Activated CD4-positive, alpha-beta T cell treated with anti-CD3 and anti-CD28 coated beads, Interleukin-2, amount 50 U/mL, for 48 hours (primary cell): Measurements from ENCODE around the gene DSCAML1.
"Not testable (repeated sequence)": the region's sequence is repeated elsewhere in the genome, so short reads cannot be mapped to it uniquely, and the experiment has no call there.

ENCODE experiments used
- DNase-seq, 2 experiments: peaks; one replicate each; pipeline ENCODE4 v3.0.0-alpha.2; 2020

DSCAML1 gene

GRCh38 chr11:117792241-117792640 is 4.8 kb downstream of the DSCAML1 start:
- no peak for DNase-seq

GRCh38 chr11:117790279-117790678 is 6.7 kb downstream of the DSCAML1 start:
- no peak for DNase-seq

DNA sequence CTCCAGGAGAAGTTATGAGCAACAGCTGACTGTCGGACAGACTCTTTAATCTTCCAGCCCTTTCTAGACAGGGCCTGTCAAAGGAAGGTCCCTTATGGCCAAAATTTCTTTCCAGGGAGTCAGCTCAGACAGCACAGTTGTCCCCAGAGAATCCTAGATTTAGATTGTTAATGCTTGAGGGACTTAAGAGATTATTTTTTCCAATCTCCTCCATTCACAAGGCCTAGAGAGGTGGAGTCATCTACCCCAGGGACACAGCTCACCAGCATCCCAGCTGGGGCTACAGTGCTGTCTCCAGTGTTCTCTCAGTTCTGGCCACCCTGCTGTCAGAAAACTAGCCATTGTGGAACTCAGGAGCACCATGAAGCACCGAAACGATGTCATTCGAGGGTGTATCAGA is 7.8 kb downstream of the DSCAML1 start:
- DNase-seq, result no peak

DNA sequence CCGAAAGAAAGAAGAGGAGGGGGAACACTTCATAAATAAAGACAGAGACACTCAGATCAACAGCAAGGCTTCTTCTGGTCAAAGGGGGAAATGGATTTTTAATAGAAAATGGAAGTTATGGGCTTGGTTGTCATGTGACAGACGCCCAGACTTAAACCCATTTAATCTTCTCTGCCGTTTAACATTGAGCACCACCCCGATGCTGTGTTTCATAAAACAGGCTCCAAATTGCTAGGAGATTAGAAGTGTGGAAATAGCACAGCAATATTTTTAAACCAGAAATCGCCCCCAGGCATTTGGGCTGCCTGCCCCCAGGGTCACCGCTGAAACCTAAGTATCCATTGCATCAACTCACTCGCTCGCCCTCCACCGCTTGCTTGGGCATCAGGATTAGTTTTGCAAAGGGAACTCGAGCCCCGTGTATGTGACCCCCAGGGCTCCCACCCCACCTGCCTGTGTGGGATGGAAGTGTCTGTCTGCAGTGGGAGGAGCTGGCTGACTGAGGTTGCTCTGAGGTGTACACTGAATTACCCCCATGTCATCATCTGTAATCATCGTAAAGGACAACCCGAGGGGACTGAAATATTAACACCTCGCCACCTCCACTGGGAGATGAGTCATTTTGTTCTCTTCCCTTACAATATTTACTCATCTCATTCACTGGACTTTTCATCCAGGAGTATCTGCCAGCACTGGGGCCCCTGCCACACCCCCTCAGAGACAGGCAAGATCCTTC is 10.7 kb downstream of the DSCAML1 start:
- no peak for DNase-seq

DNA sequence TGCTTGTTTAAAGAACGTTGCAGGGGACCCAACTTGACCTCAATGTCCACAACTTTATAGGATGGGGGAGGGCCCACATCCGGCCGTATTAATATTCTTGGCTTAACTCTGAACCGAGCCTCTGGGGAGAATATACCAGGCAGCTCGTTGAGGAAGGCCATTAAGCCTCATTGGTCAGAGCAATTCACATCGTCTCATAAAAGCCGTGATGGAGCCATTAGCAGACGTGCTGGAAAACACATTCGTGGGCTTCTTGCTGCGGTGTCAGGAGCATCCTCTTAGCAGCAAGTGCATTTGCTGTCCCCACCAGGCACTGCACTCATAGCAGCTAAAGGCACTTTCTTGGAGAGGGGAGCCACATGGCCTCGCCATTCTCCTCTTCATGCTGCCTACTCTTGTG is 14.9 kb downstream of the DSCAML1 start:
- DNase-seq, result no peak

- no peak for DNase-seq
Observed at GRCh38 chr11:117781627-117782026, 15.4 kb downstream of the DSCAML1 start.

DNA sequence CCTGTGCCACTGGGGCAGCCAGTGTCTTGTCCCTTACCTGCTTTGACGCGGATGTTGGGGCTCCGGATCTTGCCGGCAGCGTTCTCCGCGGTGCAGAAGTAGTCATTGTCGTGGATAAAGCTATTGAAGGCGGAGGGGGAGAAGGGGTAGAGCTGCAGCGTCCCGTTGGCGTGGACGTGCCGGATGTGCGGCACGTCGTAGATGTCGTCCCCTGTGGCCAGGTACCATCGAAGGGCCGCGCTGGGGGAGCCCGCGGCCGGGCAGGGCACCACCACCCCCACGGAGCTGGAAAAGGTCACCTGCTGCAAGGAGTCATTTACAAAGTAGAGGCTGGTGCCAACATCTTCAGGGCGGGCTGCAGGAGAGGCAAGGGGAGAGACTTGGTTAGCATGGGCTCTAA is 16.6 kb downstream of the DSCAML1 start:
- no peak for DNase-seq

- no peak for DNase-seq
Observed at GRCh38 chr11:117774553-117774952, 22.5 kb downstream of the DSCAML1 start.

- no peak for DNase-seq
Observed at GRCh38 chr11:117772360-117772759, 24.7 kb downstream of the DSCAML1 start.

DNA sequence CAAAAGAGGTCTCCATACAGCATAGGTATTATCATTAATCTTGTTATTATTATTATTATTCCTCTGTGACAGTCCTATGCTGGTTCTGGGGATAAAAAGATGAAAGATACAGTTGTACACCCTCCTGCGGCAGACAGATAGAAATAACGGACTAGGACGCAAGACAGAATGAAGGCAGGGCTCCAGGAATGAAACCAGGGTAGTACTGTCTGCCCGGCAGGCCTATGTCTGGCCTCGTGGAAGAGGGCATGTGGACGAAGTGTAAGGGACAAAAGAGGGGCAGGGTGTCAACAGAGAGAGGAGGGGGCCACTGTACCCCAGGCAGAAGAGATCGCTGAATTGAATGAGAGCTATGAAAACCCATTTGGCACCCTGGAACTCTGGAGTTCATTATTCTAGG is 25.2 kb downstream of the DSCAML1 start:
- DNase-seq, result no peak

GRCh38 chr11:117771197-117771596 is 25.8 kb downstream of the DSCAML1 start:
- no peak for DNase-seq

DNA sequence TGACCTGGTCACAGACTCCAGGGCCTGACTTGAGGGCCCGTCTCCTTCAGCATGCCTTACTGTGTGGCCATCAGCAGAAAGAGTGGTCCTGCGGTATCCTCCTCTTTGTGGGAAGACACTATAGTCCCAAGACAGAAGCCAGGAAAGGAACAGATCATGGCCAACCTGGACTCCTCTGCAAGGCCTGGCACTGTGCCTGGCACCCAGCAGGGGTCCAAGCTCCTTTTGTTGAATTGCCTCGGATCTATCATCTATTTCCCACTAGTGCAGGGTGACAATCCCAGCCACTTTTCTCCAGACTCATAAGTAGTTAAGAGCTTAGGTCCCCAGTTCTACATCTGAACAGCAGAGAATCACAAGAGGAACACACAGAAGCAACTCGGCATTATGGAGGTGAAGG is 27.0 kb downstream of the DSCAML1 start:
- DNase-seq, result no peak

DNA sequence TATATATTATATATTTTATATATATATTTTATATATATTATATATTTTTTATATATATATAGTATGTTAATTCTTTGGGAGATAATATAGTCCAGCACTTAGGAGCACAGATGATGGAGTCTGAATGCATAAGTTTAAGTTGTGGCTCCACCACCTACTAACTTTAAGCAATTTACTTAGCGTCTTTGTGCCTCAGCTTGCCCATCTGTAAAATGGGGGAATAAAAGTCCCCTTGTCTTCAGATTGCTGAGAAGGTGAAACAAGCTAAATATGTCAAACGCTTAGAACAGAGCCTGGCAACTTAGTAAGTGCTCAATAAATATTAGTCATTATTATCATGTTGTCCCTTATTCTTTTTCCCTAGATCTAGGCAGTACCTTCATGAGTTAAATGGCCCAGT is 27.5 kb downstream of the DSCAML1 start:
- no peak for DNase-seq

- no peak for DNase-seq
Observed at GRCh38 chr11:117768506-117768905, 28.5 kb downstream of the DSCAML1 start.

DNA sequence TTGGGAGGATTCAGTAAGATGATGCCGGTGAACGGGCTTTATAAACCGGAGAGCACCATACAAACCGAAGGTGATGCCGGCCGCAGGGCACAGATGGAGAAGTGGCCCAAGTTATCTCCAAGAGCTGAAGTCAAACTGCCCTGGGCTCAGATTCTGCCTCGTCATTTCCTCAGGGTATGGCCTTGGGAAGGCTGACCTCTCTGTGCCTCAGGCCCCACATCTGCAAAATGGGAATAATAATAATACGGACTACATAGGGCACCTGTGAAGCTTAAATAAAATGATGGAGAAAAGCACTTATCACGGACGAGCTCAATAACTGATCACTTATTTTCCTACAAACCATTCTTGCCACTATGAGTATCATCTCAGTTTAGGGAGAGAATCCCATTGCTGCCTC is 29.9 kb downstream of the DSCAML1 start:
- DNase-seq, result no peak

- DNase-seq, result no peak
Observed at GRCh38 chr11:117766576-117766975, 30.4 kb downstream of the DSCAML1 start.

DNA sequence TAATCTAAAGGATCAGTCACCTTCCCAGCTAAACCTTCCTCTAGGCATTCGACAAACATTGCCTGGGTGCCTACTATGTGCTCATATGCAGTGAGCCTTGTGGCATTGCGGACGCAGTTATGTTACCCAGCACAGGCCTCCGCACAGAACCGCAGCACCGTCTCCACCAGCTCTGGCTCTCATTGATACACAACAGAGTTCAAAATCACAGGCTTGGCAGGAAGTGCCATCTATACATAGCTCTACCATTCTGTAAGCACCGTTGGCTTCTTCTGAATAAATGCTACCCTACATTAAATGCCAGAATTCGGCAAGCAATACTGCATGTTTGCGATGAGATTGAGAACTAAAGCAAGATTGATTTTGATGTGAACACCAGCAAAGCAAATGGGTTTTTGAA is 31.0 kb downstream of the DSCAML1 start:
- no peak for DNase-seq

- DNase-seq, result no peak
Observed at GRCh38 chr11:117765068-117765467, 31.9 kb downstream of the DSCAML1 start.

- not testable (repeated sequence) for DNase-seq
Observed at GRCh38 chr11:117763465-117763864, 33.6 kb downstream of the DSCAML1 start.

- no peak for DNase-seq
Observed at GRCh38 chr11:117761993-117762392, 35.0 kb downstream of the DSCAML1 start.

GRCh38 chr11:117759305-117759704 is 37.7 kb downstream of the DSCAML1 start:
- DNase-seq, result no peak

GRCh38 chr11:117754030-117754429 is 43.0 kb downstream of the DSCAML1 start:
- no peak for DNase-seq

GRCh38 chr11:117752721-117753237 is 44.2 kb downstream of the DSCAML1 start:
- DNase-seq, result no peak

DNA sequence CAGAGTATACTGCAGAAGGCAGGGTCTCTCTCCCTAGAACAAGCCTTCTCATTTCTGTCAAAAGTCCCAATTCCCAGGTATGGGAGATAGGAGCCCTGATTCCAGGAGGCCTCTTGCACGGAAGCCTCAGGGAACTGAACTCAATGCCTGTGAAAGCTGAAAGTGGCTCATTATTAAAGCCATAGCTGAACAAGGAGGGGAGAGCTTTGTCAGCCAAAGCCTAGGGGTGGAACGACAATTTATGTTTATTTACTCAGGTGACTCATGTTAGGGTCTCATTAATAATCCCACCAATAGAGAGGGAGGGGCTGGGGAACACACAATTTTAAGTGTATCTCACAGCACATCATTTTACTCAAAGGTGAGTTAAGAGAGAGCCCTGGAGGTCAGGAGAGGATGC is 44.9 kb downstream of the DSCAML1 start:
- no peak for DNase-seq
